GM19468 (cell line): ENCODE measurements around the gene SIGLECL1.

Source experiments
- ATAC-seq: cut with Tn5 transposase; IDR thresholded peaks from one replicate; pipeline ENCODE4 v1.9.1; 2021; ENCODE audit warnings: mild to moderate bottlenecking, moderate library complexity, moderate number of reproducible peaks; ENCODE audit not compliant: unreplicated experiment; ENCODE audit errors: extremely low read depth

SIGLECL1 gene

DNA sequence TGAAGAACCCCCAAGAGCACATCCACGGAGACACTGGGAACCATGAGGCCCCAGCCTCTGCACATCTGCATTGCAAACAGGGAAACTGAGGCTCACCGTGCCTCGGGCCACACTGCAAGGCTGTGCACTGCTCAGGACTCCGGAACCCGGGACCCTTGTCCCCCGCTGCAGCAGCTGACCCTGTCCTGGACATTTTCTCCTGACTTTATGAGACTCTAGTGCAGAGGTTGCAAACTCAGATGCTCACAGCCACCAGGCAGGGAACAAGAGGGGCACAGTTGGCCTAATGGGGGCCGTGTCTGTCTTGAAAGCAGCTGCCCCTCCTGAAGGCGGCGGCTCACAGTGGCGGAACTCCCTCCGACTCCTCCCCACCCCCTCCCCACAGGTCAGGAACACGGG, 44.1 kb downstream of the SIGLECL1 start:
- no peak for ATAC-seq

DNA sequence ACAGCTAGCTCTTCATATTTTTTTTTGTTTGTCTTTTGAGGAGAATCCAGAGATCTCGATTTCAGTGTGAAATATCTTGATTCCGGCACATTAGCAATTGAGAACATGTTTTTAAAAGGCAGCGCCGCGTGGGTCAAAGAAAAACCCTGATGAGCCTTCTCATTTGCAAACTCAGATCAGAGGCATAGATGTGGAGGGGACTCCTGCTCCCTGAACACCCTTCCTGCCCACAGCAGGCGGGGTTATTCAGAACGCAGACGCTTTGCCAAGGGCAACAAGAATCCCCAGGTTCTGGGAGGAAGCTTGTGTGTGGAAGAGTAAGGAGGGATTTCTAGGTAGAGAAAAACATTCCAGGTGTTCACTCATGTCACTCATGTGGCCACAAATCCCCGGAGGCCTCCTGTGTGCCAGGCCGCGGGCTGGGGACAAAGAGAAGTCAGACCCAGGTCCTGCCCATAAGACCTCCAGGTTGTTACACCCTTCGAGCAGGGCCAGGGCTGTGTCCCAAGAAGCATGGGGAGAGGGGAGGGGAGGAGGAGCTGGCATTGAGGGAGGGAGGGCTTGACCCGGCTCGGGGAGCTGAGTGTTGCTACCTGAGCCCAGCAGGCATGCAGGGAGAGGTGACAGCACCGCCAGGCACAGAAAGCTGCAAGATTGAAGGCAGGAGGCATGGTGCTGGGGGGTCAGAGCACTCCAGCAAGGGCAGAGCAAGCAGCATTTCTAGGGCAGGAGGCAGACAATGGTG, 44.7 kb downstream of the SIGLECL1 start:
- no peak for ATAC-seq

DNA sequence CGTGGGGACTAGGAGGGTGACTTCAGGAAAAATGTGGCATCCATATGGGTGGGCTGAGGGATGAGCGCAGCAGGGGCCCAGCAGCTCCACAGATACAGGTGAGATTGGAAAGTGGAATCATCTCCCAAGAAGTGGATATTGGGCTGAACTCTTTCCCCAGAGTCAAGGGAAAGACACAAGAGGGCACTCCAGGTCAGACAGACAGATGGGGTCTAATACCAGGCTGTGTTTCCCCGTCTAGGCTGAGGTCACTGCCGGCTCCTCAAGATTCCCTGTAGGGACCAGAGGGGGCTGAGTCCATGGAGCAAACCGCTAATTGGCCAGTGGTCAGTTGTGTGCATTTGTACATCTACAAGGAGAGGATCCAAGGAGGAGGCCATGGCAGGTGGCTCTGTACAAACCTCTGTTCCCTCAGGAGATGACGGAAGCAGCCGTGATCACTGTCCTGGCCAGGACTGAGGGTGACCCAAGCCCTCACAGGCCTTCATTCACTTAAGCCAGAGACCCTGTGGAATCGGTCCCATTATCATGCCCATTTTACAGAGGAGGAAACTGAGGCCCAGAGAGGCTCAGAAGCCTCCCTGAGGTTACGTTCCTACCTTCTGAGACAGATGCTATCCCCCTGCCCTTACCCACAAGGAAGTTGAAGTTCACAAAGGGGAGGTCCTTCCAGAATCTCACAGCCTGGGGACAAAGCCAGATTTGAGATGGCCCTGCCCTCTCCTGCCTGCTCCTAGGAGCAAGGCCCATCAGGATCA, 45.6 kb downstream of the SIGLECL1 start:
- no peak for ATAC-seq

DNA sequence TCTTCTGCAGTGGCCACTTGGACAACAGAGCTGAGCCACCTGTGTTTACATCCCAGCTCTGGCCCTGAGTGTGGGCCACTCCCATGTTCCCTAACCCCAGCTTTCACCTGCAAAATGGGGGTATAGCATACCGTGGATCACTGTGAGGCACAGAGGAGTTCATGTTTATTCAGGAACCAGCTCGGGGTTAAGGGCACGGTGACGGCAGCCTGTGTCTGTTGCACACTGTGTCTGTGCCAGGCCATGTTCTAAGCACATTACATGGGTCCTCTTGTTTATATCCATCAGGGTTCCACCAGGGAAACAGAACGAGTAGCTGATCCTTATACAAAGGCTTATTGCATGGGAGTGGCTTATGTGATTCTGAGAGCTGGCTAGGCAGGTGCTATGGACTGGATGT, 46.5 kb downstream of the SIGLECL1 start:
- no peak for ATAC-seq

DNA sequence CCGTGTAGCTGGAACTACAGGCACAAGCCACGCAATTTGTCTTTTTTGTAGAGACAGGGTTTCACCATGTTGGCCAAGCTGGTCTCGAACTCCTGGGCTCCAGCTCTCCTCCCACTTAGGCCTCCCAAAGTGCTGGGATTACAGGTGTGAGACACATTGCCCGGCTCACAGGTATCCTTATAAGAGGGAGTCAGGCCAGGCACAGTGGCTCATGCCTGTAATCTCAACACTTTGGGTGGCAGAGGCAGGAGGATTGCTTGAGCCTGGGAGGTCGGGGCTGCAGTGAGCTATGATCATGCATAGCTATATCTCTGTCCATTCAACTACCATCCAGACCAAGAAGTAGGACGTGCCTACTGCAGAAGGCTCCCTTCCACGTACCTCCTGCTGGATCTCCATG, 50.4 kb downstream of the SIGLECL1 start:
- no peak for ATAC-seq

DNA sequence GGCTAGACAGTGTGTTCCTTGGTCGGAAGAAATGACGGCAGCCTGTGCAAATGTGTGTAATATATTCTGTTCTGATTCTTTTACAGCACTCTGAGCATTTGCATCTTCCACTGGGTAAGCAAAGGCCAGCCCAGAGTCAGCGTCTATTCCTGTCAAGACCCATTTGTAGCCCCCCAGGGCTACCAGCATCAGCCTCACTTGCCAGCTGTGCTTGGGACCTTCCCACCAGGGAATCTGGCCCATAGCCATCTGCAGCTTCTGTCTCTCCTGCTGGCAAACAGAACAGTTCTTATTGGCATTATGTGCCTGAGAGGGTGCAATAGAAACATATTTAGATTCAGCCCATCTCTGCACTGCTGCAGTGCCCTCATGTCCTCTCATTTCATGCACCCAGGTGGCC, 54.6 kb downstream of the SIGLECL1 start:
- no peak for ATAC-seq

DNA sequence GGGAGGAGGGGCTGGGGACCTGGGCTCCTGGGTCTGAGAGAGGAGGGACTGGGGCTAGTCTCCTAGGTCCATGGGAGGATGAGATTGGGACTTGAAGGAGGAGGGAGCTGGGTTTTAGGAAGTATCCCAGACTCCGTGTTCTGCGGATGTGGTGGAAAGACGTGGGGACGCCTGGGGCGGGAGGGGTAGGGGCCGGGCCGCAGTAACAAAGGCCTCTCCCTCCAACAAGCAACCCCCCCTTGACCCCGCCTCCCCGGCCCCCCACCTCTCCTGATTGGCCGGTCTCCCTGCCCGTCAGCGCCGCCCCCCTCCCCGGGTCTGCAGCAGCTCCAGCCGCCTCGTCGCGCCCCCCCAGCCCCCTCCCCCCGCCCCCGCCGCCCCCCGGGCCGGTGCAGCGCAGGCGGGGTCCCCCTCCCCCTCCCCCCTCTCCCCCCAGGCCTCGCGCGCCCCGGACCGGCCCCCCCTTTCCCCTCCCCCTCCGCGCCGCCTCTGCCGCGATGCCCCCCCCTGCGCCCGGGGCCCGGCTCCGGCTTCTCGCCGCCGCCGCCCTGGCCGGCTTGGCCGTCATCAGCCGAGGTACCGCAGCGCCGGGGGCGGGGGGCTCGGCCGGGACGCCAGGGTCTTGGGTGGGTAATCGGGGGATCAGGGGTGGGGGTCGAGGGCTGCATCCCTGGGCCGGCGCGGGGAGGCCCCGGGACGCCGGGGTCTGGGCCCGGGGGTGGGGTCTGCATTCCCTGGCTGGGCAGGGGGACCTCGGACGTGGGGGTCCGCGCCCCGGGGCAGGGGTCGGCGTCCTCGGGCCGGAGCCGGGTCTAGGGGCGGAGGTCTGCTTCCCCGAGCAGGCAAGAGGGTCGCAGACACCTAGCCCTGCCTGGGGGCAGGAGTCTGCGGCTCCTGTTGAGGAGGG, 60.7 kb downstream of the SIGLECL1 start, which contains the start of gene IGLON5:
Gene IGLON5 (plus strand): TSS at position 294 of the 907 bp plus-strand sequence. CDS start 204 bp downstream, at position 498.
- ATAC-seq, result no peak

DNA sequence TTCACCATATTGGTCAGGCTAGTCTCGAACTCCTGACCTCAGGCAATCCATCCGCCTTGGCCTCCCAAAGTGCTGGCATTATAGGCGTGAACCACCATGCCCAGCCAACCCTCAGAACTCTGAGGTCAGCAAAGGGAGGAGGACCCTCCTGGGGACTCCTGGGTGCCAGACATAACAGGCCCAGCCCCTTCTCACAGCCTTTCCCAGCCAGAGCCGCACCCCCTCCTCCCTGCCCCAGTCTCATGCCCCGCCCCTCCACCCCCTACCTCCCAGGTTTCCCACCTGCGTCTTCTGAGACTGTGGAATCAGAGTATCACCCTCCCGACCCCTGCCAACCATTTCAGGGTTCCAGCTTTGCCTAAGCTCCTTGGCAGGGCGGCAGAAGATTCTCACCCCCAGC, 65.8 kb downstream of the SIGLECL1 start:
- no peak for ATAC-seq

DNA sequence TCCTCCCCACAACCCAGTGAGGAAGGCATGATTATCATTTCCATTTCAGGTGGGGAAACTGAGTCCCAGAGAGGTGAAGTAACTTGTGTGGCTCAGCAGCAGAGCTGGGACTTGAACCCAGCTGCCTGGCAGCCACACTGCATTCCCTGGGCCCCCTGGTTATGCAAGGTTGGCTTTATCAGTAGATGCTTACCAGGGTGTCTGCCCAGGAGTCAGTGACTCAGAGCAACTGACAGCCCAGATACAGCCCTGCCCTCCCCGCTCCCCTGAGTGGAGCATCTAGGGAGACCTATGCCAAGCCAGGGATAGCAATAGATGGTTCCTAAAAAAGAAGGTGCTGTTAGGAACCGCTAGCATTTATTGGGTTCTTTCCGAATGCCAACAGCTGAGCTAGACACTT, 66.5 kb downstream of the SIGLECL1 start:
- no peak for ATAC-seq

DNA sequence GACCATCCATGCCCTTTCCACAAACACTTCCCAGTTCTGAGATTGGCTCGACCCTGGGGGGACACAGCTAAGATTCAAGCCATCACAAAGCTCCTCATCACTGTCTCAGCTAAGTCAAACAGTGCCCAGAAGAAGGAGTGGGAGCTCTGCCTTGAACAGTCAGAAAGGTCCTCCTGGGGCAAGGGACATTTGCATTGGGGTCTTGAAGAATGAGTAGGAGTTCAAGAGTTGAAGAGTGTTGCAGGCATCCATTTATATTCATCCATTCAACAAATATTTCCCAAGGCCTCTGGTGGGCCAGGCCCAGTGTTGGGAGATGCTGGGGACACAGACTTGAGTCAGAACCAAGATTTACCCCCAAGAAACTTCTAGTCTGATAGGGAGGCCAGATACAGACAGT, 67.1 kb downstream of the SIGLECL1 start:
- ATAC-seq, result no peak
